ENCODE measurements around the gene LPP.

- TF ChIP-seq POLR2A (IDR thresholded peaks at IDR 0.05) (no peak), CTCF (IDR thresholded peaks at IDR 0.05) (no peak), POLR2AphosphoS5 (IDR thresholded peaks at IDR 0.05) (no peak), EP300 (IDR thresholded peaks at IDR 0.05) (no peak)
Observed at GRCh38 chr3:188697127-188697526, 543.2 kb downstream of the LPP start.
